OCI-LY7 (cell line): ENCODE data around the gene ZNF559.

Source experiments
- EZH2phosphoT487 ChIP-seq: fragments of 200-600 bp; sonication (generic); IDR thresholded peaks from 2 replicates; pipeline ENCODE4 v1.6.1; 2018; ENCODE audit warnings: low read depth, borderline replicate concordance, mild to moderate bottlenecking, mixed run types, antibody characterized with exemption, low read length, moderate library complexity, mixed read lengths
- TF ChIP-seq, protein P1 (sequence below): fragments of 200-600 bp; sonication (generic); conservative IDR thresholded peaks from 2 replicates; pipeline ENCODE4 v1.5.1; 2014; ENCODE audit warnings: mild to moderate bottlenecking, antibody characterized with exemption, low read length, moderate library complexity, mixed read lengths

- TF ChIP-seq, protein P1, sequence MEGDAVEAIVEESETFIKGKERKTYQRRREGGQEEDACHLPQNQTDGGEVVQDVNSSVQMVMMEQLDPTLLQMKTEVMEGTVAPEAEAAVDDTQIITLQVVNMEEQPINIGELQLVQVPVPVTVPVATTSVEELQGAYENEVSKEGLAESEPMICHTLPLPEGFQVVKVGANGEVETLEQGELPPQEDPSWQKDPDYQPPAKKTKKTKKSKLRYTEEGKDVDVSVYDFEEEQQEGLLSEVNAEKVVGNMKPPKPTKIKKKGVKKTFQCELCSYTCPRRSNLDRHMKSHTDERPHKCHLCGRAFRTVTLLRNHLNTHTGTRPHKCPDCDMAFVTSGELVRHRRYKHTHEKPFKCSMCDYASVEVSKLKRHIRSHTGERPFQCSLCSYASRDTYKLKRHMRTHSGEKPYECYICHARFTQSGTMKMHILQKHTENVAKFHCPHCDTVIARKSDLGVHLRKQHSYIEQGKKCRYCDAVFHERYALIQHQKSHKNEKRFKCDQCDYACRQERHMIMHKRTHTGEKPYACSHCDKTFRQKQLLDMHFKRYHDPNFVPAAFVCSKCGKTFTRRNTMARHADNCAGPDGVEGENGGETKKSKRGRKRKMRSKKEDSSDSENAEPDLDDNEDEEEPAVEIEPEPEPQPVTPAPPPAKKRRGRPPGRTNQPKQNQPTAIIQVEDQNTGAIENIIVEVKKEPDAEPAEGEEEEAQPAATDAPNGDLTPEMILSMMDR: no peak
- TF ChIP-seq EZH2phosphoT487: no peak
These were observed 21.0 kb downstream of the ZNF559 start for GRCh38 chr19:9345005-9345404.
